Left lung (tissue), 10 donors: ENCODE results near the gene P2RX2. TPM values are rescaled to one million over a fixed set of nuclear protein-coding genes. Genes with fewer than 3 reads are reported as not detected.

Experiments used
- ATAC-seq: fragments of 200-7000 bp; cut with Tn5 transposase; one replicate; pipeline ENCODE4 v1.9.1; 2020; ENCODE audit warnings: moderate library complexity
- DNase-seq, 4 donors: peaks; one replicate each; pipeline ENCODE4 v3.0.0-alpha.2; 2013 to 2020
- H3K27ac ChIP-seq, 2 donors: fragments of 200-600 bp; sonication (generic) in 1 of 2; one replicate each; pipeline versions ENCODE4 v1.5.0 to v1.8.0; 2020 to 2021
- H3K27me3 ChIP-seq, 2 donors: fragments of 200-600 bp; sonication (generic) in 1 of 2; one replicate each; pipeline versions ENCODE4 v1.5.0 to v1.8.0; 2020 to 2021
- H3K36me3 ChIP-seq, 2 donors: fragments of 200-600 bp; sonication (generic) in 1 of 2; one replicate each; pipeline versions ENCODE4 v1.5.0 to v1.8.0; 2020 to 2021
- H3K4me1 ChIP-seq, 2 donors: fragments of 200-600 bp; one replicate each; pipeline ENCODE4 v1.8.0; 2021
- H3K4me3 ChIP-seq, 2 donors: fragments of 200-600 bp; sonication (generic) in 1 of 2; one replicate each; pipeline versions ENCODE4 v1.5.0 to v1.8.0; 2020 to 2021; ENCODE audit warnings: mild to moderate bottlenecking in 1 of 2
- H3K9me3 ChIP-seq, 2 donors: fragments of 200-600 bp; sonication (generic) in 1 of 2; one replicate each; pipeline versions ENCODE4 v1.5.0 to v1.8.0; 2020 to 2021
- intact Hi-C, 2 donors: fragments of 100-400 bp; cut with DNase I; formaldehyde crosslinking; loops; one replicate each; pipeline versions ENCODE4 v1.11.2 to v1.14.2; 2022
- polyA plus RNA-seq, 6 donors: library from polyadenylated mRNA; unstranded; fragments of 120-200 nt; gene quantifications; one replicate each; pipeline ENCODE4 v1.2.1, GENCODE V29; 2013; ENCODE audit not compliant: insufficient read length in 6 of 6
- total RNA-seq, 2 donors: library from RNA; stranded (reverse); fragmentation: NEBNext Ultra II Directional; extraction: Animal tissue kit (Norgen Biotek cat#: 25700); gene quantifications; one replicate each; pipeline ENCODE4 v1.2.1, GENCODE V29; 2021
- TF ChIP-seq, protein P1 (sequence below), 2 donors: fragments of 200-600 bp; sonication (generic) in 1 of 2; IDR thresholded peaks; one replicate each; pipeline versions ENCODE4 v1.5.0 to v1.8.0; 2021; ENCODE audit warnings: antibody characterized with exemption in 2 of 2
- donor health status: DM: no; HTN: yes; CAD: no.
- donor health status: DM: no; HTN: no; CAD: no.

Gene P2RX2
- total and polyA plus RNA-seq, 8 donors = 4.2 to 10.9 (median 5.3) TPM; not detected in 2

DNA sequence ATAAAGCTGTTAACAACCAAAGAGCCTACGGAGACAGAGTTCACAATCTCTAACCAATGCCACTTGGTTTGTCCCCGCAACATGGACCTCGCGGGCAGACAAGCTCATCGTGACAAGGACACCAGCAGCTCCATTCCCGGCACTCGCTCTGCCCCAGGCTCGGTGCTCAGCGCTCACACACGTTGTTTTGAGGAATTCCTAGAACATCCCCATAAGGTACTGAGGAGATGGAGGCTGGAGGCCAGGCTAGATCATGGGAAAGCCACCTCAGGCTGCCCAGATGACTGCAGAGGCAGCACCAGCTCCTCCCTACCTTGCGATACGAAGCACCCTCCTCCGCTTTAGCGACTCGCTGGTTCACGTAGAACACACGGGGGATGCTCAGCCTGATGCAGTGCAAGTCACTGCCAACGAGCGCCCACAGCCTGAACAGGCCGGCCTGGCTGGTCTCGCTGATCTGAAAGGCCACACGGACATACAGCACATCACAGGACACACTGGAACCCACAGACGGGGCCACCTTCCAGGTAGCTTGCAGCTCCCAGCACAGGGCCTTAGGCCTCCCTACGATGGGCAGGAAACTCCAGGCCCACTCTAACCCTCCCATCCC lies 30.1 kb downstream of the P2RX2 start:
- Histone ChIP-seq H3K27me3 (no peaks in the 10 kb centered on the region), H3K9me3 (no peaks in the 10 kb centered on the region), H3K4me1 (no peaks in the 10 kb centered on the region), H3K27ac (no peak overlapping the region), H3K36me3 (peaks cover 0 to 82% of the 10 kb centered on the region in 2 donors), H3K4me3 (no peak overlapping the region)
- intact Hi-C loops = no loop called here
- ATAC-seq (no peak), DNase-seq (peak in 1 of 4 donors; percentile 63)
- TF ChIP-seq, protein P1, sequence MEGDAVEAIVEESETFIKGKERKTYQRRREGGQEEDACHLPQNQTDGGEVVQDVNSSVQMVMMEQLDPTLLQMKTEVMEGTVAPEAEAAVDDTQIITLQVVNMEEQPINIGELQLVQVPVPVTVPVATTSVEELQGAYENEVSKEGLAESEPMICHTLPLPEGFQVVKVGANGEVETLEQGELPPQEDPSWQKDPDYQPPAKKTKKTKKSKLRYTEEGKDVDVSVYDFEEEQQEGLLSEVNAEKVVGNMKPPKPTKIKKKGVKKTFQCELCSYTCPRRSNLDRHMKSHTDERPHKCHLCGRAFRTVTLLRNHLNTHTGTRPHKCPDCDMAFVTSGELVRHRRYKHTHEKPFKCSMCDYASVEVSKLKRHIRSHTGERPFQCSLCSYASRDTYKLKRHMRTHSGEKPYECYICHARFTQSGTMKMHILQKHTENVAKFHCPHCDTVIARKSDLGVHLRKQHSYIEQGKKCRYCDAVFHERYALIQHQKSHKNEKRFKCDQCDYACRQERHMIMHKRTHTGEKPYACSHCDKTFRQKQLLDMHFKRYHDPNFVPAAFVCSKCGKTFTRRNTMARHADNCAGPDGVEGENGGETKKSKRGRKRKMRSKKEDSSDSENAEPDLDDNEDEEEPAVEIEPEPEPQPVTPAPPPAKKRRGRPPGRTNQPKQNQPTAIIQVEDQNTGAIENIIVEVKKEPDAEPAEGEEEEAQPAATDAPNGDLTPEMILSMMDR (IDR thresholded peaks at IDR 0.05) = no peak

DNA sequence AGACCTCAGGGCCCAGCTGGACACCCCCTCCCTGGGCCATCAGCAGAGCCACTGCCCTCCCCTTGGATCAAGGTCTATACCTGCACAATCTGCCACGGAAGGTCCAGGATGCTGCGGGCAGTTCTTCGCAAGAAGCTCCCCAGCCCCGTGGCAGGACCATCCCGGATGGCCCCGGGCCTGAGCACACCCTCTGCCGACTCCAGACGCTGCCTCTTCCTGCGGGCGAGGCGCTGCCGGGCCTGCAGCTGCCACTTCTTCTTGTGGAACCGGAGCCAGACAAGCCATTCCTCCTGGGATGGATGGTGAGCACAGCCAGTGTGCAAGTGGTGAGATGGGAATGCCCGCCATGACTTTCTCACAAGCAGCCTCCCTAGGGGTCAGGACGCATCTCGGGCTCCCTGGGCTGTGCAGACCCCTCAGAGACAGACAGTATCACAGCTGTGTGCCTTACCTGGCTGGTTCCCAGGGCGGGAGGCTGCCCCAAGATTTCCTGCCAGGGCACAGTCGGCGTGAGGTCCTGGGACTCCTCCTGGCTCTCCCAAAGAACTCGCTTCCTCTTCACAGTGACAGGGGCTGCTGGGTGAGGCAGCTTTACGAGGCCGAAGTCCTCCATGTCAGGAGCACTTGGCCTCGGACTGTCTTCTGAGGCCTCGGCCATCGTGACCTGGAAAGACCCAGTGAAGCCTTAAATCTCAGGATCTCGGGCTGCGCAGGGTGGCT lies 30.8 kb downstream of the P2RX2 start:
- Histone ChIP-seq H3K4me3 (no peak overlapping the region), H3K9me3 (no peaks in the 10 kb centered on the region), H3K27ac (no peak overlapping the region), H3K4me1 (no peaks in the 10 kb centered on the region), H3K27me3 (no peaks in the 10 kb centered on the region), H3K36me3 (peaks cover 0 to 82% of the 10 kb centered on the region in 2 donors)
- TF ChIP-seq, protein P1 (IDR thresholded peaks at IDR 0.05) = no peak
- intact Hi-C loops = no loop called here
- peak in 1 of 4 donors; percentile 53 for DNase-seq
- ATAC-seq = no peak

DNA sequence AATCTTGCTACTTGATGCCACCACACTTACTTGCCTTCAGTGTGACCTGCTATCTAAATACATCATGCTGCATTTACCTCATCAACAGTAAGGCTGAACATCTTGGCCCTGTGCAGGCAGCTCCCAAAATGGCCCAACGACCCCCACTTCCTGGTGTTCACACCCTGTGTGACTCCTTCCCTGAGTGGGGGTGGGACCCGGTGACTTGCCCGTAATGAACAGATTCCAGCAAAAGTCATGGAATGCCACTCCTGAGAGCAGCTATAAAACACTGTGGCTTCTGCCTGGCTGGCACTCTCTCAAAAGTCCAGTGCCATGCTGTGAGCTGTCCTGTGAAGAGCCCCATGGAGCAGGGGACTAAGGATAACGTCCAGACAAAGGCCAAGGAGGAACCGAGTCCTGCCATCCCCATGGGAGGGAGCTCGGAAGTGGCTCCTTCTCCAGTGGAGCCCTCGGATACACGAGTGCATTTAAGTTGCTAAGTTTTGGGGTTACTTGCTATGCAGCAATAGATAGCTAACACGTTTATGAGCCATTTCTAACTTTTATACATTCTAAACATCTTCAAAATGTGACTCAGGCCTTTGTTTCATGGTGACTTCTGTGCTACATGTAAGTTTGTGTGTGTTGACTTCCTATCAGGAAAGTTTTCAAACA lies 33.0 kb downstream of the P2RX2 start:
- TF ChIP-seq, protein P1 (IDR thresholded peaks at IDR 0.05) = no peak
- Histone ChIP-seq H3K4me3 (no peak overlapping the region), H3K4me1 (no peaks in the 10 kb centered on the region), H3K36me3 (peaks cover 0 to 88% of the 10 kb centered on the region in 2 donors), H3K27me3 (no peaks in the 10 kb centered on the region), H3K9me3 (no peaks in the 10 kb centered on the region), H3K27ac (no peak overlapping the region)
- intact Hi-C loops = no loop called here
- ATAC-seq = no peak
- peak in 1 of 4 donors; percentile 31 for DNase-seq

DNA sequence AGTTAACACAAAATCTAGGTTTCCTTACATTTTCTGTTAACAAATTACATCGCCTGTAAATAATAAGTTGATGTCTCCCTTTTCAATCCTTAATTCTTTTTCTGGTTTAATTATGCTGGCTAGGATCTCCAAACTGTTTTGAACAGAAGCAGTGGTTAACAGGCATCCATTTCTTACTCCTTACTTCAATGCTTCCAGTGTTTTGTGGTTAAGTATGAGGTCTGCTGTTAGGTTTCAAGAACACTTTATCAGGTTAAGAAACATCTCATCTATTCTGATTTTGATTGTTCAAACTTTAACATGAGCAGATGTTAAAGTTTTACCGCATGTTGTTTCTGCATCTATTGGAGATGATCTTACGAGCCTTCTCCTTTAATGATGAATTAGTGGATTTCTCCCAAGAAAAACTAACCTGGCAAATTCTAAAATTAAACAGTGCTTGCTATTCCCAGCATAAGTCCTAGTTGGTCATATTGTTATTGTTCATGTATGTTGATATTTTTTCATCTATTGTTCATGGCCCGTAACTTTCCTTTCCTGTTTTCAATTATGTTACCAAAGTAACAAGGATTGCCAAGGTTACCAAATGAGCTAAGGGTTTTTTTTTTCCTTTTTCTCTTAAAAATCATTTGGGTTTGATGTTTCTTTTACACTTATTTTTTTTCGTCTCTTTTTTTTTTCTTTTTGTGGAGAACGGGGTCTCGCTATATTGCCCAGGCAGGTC lies 35.2 kb downstream of the P2RX2 start:
- ATAC-seq (no peak), DNase-seq (no peak)
- no peaks in the 10 kb centered on the region for H3K9me3 ChIP-seq
- H3K4me1 ChIP-seq = no peaks in the 10 kb centered on the region
- no peak overlapping the region for H3K4me3 ChIP-seq
- H3K36me3 ChIP-seq = peaks cover 0 to 88% of the 10 kb centered on the region in 2 donors
- H3K27ac ChIP-seq = no peak overlapping the region
- no peaks in the 10 kb centered on the region for H3K27me3 ChIP-seq
- TF ChIP-seq, protein P1 (IDR thresholded peaks at IDR 0.05) = no peak
- intact Hi-C loops = no loop called here
